Hematopoietic multipotent progenitor cell treated with erythropoietin and hydrocortisone succinate and interleukin-3 and kit ligand, for 17 days (in vitro differentiated cells): Measurements from ENCODE around the gene C10orf67.

ENCODE experiments used
- DNase-seq: peaks from one replicate; pipeline ENCODE4 v3.0.0-alpha.2; 2015; ENCODE audit warnings: low spot score

Gene C10orf67

GRCh38 chr10:23195846-23196600 lies 148.6 kb downstream of the C10orf67 start:
- DNase-seq: no peak

- DNase-seq: no peak
Observed at GRCh38 chr10:23194966-23195845, 149.4 kb downstream of the C10orf67 start.

DNA sequence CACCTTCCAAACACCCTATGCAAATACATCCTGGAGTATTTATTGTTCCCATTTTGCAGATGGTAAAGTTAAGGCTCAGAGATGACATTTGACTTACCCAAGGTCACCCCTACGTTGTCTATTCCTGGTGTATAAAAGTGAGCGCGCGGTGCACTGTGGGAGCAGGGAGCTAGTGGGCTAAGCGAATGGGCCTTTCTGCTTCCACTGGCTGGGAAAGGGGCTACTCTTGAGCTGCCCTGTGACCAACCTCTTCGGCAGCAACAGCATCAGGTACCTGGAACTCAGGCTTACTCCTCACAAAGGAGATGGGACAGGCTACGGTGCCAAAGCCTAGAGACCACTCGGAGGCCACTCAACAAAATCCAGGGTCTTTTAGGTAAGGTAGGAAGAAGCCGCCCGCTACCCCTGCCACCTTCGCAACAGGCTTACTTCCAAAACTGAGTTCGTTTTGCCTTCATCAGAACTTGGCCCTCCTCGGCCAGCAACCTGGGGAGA lies 150.1 kb downstream of the C10orf67 start:
- no peak for DNase-seq

GRCh38 chr10:23193435-23194074 lies 151.0 kb downstream of the C10orf67 start:
- DNase-seq: no peak

DNA sequence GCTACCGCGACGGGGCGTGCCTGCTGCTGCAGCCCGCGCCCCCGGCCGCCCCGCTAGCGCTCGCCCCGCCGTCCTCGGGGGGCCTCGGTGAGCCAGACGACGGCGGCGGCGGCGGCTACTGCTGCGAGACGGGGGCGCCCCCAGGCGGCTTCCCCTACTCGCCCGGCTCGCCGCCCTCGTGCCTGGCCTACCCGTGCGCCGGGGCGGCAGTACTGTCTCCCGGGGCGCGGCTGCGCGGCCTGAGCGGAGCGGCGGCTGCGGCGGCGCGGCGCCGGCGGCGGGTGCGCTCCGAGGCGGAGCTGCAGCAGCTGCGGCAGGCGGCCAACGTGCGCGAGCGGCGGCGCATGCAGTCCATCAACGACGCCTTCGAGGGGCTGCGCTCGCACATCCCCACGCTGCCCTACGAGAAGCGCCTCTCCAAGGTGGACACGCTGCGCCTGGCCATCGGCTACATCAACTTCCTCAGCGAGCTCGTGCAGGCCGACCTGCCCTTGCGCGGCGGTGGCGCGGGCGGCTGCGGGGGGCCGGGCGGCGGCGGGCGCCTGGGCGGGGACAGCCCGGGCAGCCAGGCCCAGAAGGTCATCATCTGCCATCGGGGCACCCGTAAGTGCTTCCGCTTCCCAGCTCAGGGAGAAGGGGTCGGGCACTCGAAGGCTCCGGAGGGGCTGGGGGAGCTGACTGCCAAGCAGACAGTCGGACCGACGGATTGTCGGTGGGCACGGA lies 151.7 kb downstream of the C10orf67 start:
- DNase-seq: no peak

GRCh38 chr10:23191764-23192711 lies 152.6 kb downstream of the C10orf67 start, which contains the start of gene PTF1A:
Gene PTF1A (plus strand): TSS chr10:23192312. CDS start chr10:23192531, 219 bp downstream.
- DNase-seq: no peak

DNA sequence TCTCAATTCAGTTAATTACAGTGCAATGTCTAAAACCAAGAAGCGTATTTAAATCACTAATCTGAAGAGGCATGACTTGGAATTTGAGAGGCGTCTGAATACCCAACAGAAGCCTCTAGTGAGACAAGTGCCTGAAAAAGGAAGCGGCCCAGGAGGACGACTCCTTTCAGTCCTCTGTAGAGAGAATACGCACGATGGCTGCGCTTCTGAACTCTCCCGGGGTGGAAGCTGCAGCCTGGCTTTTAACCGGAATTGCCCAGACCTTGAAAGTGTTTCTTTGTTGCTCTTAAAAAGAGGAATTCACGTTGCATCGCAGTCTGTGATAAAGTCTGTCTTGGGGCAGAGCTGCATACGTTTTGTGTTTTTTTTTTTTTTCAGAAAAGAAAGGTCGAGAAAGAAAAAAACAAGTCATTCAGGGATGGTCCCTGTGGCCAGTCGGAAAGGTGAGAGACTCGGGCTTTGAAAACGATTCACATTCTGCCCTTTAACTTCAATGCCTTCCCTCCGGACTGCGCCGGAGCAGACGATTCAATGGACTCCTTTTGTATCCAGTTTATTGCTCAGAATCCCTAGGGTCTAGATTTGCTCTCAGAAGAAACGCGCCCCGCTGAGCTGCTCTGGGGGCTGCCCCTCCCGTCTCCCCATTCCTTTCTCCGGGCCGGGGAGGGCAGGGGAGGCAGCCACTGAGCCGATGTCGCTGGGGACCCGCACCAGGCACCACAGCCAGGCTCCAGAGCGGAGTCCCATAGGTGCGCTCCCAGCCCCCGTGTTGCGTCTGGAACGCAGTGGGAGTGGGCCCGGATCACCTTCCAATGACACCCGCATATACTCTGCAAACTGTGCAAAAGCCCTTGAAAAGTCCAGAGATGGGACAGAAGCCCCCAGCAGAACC lies 153.5 kb downstream of the C10orf67 start:
- DNase-seq: no peak

DNA sequence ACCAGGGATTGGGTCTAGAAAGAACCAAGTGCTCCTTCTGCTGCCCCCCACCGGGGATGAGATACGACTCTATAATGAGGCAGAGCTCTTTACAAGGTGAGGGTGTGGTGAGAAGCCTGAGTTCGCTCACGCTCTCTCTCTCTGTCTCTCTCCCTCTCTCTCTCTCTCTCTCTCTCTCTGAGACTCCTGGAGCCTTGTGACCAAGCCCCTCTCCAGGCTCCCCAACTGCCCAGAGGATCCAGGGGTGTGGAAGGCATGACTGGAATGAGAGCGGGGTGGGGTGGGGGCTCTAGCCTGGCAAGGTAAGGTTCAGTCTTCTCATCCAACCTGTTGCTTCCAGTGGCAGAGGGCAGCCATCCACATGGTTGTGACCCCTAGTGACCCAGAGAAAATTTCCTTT lies 155.6 kb downstream of the C10orf67 start:
- DNase-seq: no peak

DNA sequence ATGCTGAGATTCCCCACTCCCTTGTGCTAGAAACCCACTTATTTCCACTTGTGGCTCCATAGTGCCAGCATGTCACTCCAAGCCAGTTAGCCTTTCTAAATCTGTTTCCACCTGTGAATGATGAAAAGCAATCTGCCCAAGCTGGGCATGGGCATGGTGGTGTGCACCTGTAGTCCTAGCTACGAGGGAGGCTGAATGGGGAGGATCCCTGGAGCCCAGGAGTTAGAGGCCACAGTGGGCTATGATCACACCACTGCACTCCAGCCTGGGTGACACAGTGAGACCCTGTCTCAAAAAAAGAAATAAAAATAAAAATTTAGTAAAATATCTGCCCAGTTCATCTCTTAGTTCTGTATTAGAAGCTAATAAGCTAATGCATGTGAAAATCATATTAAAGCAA lies 157.4 kb downstream of the C10orf67 start:
- DNase-seq: no peak

- no peak for DNase-seq
Observed at GRCh38 chr10:23186697-23187096, 157.9 kb downstream of the C10orf67 start.

DNA sequence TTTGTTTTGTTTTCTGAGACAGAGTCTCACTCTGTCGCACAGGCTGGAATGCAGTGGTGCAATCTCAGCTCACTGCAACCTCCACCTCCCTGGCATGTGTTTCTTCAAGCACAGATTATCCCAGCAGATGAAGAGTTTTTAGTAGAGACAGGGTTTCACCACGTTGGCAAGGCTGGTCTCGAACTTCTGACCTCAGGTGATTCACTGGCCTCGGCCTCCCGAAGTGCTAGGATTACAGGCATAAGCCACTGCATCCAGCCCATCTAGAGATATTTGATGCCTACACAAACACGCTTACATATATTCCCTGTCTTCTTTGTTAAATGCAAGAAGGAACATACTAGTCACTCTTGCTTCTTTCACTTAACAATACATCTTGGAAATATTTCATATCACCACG lies 158.4 kb downstream of the C10orf67 start:
- DNase-seq: no peak

- DNase-seq: no peak
Observed at GRCh38 chr10:23174977-23175512, 169.6 kb downstream of the C10orf67 start.

DNA sequence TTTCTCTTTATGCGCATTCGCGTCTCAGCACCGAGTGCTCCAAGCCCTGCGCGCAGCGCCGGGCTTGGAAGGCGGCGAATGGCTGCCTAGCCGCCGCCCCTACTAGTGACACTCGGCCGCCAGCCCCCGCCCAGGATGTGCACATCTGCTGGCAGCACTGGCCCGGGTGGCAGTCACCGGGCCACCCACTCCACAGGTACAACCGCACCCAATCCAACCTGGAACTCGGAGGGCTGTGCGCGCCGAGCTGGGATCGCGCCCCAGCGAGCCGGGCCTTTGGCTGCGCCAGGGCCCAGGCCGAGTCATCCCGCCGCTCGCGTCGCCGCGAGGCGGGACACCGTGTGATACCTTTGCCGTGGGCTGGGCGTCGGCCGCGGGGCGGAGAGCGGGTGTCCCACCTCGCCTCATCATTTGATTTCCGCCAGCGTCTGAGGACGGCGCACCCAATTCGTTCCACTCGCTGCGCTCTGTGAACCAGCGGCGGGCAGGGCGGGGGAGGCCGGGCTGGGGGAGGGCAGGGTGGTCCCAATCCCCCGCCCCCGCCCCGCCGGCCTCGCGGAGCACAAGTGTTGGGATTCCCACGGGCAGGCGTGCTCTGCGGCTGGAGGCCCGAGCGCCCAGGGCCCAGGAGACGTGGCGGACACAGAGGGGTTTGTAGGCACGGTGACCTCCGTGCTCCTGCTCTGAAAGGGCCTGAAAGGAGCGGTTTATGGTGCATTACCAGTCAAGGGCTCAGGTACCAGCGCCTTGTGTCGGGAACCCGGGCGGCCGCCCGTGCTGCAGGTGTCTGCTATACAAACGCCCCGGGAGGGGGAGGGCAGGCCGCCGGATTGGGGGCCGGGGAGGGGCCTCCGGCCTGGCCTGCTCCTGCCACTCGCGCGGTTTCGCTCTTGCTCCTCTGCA lies 170.3 kb downstream of the C10orf67 start:
- DNase-seq: no peak

GRCh38 chr10:23173214-23174073 lies 171.2 kb downstream of the C10orf67 start:
- DNase-seq: no peak

DNA sequence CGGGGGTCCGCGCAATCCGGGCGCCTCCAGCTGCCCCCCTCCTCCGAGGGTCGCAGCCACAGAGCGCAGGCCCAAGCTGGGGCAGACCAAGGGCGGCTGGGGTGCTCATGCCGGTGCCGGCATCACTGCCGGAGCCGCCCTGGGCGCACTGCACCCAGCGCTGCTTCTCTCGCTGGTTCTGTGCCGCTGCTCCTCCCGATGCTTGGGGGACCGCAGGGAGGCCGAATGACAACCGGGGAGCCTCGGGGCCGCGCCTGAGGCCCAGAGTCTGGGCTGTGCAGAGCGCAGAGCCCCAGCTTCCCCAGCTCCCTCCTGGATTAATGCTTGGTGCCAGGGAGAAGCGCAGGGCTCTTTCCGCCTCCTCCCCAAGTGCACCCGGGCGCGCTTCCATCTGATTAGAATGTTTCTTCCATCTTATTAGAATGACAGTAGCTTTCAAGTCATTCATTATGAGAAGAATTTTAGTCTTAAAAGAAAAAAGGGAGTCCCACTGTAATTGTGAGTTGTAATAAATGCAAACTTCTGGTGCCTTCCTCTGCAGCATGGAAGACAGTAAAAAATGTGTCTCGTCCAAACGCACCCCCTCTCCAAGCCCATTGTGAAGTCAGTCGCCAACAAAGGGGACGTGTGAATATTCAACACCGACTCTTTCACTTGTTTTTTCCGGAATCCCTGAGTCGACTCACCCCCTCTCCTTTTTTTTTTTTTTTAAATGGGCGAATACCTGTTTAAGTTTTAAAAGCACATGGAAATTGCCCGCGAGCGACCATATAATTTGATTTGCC lies 172.0 kb downstream of the C10orf67 start:
- DNase-seq: no peak

DNA sequence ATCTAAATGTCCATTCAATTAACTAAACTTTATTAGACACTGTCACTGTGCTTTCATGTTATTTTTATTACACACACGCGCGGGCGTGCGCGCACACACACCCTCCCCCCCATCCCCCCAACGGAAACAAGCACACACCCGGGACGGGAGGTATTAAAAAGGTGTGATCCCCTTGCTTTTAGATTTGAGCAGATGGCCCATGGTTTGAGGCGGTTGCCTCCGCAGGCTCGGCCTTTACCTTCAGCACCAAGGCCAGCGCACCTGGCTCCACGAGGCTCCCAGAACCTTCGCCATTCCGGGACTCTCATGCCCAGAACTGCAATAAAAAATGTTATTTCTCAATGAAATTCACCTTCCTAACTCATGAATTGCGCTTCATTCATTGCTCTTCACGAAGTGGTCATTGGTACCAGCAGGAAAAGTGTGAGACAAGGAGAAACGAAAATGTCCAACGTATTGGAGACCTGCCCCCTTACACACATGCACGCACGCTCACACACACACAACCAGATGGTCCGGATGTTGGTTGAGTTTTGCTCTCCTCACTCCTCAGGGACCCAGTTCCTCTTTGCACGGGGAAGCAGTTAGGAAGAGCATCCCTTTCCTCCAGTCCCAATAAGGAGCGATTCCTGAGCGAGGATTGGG lies 173.2 kb downstream of the C10orf67 start:
- no peak for DNase-seq
